NCI-H1105 treated with DMSO at 0.1 percent for 48 hours (cell line): Measurements from ENCODE around the gene PDHA2.
"Not testable (repeated sequence)": the region's sequence is repeated elsewhere in the genome, so short reads cannot be mapped to it uniquely, and the experiment has no call there.

Experiments used
- DNase-seq: peaks from one replicate; lab custom pipeline; 2025; lab: John Stamatoyannopoulos, UW

Gene PDHA2

DNA sequence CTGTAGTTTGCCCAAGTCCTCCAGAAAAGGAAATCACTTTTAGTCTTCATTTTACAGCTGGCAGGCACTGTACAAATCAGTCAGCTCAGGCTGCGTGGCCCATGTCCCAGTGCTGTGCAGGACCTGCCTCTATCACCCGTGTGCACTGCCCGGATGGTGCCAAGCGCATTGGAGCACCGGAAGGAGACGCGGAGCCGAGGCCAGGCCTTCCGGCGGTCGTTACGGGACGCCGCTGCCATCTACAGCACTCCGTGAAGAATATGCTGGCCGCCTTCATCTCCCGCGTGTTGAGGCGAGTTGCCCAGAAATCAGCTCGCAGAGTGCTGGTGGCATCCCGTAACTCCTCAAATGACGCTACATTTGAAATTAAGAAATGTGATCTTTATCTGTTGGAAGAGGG lies at the start of gene PDHA2:
PDHA2 (plus strand) TSS at position 203 of the 400 bp plus-strand sequence; CDS start at position 261, 58 bp downstream.
- DNase-seq: no peak

DNA sequence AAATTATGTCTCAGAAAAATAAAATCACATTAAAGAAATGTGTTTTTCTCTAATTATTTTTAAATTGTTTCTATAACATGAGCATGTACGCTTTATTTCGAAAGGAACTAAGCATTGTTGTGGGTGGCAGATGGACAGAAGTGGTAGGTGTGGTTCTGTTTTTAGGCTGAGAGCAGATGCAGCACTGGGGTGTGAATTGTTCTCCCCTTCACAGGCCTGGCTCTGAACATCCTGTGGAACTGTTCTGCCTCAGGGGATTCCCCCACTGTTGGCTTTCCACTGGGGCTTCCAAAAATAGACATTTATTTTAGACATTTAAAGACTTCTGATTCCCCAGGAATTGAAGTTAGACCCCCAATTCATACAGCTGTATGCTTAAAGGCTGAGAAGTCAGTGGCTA lies 41.9 kb upstream of the PDHA2 start:
- DNase-seq: no peak

DNA sequence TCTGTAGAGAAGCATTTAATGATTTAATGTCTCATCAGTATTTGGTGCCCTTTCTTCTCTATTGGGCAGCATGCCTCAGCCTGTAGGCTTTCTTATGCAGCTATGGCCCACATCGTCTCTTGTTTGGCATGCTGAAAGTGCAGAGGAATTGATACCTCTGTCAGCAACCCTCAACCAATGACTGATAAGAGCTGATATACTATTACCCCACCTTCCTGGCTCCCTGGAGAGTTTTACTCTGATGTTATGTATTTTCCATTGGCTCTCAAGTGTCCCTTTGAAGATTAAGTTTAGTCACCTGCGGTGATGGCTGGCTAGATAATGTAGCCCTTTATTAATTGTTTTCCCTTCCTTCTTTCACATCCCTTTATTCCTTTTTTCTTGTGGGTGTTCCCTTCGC lies 41.2 kb upstream of the PDHA2 start:
- DNase-seq: no peak

DNA sequence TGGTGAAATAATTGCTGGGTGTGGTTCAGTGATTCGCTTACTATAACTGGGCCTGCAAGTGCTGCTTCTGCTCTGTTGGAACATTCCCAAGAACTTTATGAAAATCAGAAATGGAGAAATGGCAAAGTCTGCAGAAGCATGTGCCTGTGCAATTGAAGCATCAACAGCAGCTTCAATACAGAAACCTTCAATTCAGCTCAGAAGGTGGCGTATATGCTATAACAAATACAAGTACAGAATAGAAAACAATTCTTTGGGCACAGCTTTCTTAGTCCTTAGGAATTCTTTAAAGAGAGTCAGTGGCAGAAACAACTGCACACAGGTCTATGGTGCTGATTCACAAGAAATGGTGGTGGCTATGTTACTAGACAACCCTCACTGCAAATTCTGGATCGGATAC lies 18.0 kb upstream of the PDHA2 start:
- DNase-seq: no peak

DNA sequence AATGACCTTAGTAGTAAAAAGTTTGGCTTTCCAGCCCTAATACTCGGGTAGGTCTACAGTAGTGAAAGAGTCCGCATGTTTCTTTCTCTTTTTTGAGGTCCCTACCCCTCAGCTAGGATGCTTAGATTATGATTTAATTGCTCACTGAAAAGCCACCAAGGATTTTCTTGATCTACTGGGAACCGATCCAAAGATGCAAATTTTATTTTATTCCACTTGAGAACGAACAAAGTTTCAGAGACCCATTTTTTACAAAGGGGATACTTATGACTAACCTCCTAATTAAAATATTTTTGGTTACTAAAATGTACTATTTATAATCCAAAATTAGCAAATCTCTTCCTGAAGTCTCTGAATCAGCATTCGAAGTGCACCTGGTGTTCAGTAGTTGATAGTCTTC lies 14.3 kb upstream of the PDHA2 start:
- peak; percentile 23 for DNase-seq

DNA sequence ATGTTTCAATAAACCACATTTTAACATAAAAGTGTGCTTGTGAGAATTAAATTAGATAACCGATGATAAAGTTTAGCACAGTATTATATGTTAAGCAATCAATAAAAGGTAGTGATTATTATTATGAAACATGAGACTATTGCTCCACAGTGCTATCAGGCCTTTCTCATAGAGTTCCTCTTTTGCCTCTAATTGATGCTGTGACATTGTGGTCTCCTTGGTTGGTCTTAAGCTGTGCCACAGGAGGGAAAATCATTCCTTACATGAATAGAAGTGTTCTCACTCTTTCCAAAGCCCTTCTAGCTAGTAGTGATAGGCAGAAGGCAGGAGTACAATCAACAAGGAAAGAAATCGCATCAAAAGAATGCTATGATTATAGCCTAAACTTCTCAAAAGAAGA lies 9.2 kb upstream of the PDHA2 start:
- DNase-seq: no peak

DNA sequence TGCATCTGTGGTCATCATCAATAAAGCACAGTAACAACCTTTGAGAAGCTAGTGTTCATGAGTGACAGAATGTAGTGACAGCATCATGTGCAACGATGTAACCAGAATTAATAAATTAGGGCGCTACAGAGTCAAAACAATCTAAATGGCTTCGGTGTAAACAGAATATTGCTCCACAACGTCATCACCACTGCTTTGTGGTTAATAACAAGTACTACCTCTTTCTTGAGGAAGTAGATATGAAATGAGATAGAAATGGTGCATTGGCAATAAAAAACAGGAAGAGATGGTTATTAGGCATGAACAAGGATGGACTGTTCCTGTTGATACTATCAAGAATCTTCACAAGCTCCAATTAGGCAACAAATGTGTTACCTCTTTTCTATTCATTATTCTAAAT lies 8.7 kb upstream of the PDHA2 start:
- no peak for DNase-seq

DNA sequence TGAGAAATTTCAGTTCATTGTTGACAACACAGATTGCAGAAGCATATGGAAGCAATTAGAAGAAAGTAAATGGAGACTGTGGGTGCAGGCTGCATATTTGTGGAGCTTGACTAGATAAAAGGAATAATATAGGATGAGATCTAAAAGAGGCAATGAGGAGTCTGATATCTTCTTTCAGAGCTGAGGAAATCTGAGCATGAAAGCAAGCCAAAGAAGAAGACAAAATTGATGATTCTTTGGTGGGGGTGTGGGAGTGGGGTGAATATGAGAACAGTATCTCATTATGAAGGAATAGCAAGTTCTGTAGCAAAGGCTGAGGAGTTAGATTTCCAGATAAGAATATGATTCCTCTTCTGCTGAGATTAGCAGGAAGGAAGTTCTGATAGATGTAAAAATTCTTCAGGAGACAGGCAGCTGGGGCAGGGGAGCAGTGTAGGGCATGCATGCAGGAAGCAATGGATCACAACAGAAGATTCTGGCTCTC lies 6.1 kb upstream of the PDHA2 start:
- DNase-seq: no peak

DNA sequence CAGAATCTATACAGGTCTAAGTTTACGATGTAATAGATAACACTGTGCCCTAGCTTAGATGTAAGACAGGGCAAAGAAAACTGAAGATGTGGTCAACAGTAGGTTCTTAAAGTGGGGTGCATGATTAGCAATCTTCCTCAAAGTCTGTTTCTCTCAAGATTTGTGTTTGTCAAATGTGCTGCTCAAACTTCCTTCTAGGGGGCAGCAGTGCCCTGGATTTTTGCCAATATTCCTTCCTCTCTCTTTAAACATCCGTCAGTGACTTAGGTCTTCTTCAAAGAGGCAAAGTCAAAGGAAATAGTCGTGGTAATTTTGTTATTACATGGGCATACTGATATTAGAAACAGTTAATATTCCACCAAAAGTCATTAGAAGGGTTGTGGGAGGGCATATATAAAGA lies 4.2 kb upstream of the PDHA2 start:
- DNase-seq: no peak

DNA sequence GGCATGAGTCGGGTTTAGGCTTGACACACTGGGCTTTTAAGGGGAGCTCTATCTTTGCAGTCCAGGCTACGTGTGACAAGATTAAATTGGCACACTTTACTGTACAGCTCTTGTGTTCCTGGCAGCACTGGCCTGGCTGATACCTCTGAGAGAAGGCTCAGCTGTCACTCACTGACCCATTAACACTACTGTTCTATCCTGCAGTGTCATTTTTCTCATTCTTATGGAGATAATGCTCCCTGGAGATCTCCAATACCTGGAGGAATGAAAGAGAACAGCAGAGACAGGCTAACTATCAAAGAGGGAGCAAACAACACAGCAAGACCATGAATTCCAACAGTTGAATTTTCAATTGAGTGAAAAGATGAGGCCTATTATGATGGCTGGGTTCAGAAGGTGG lies 1.7 kb upstream of the PDHA2 start:
- no peak for DNase-seq

DNA sequence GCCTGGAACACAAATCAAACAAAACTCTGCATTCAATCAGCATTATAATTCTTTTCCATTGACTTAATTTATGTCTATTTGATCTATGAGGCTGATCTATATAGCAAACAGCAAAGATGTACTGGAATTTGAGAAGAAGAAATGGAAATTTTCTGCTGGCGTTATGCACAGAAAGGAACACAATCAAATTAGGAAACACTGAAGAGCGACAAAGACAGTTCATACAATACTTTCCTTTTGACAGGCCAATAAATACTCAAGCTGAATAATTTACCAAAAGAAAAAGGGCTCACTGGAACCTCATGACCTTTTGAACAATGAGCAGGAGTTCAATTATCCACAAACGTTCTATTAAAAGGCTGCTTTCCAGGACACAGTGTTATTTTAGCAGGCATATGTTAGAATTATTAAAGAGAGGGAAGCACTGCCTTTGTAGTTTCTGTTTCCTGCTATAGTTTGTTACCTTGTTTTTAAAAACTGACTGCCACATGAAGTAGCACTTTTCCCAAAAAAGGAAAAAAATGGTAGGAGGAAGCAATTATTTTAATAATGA lies 8.1 kb downstream of the PDHA2 start:
- DNase-seq: no peak

DNA sequence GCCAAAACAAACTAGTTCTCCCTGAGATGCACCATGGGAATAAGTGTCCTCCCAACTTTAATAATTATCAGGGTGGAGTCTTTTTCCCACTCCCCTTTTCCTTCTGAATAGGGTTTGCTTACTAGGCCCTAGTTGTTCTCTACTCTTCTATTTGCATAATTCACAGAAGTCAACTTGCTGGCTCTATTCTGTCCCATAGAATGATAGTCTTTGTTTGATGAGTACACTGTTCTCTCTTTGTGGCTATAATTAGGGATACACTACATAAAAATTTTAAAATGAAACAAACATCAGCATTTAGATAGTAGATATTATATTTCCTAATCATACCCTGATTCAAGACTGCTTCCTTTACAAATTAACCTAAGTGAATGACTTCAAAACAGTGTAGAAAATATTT lies 10.3 kb downstream of the PDHA2 start:
- DNase-seq: no peak

DNA sequence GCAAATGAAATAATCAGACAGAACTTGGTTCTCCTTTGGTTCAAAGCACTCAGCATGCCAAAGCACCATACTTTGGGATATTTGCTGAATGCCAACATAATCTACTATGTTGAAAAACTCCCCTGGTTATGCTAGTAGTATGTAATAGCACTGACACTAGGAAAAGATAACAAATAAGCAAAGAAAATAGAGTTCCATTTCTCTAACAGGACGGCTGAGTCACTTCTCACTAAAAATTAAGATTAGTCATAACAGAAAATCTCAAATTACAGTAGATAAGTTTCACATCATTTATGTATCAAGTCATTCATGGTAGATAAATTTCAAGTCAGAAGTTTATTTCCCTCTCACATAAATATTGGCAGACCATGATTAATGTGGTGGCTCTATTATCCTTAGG lies 17.9 kb downstream of the PDHA2 start:
- no peak for DNase-seq

DNA sequence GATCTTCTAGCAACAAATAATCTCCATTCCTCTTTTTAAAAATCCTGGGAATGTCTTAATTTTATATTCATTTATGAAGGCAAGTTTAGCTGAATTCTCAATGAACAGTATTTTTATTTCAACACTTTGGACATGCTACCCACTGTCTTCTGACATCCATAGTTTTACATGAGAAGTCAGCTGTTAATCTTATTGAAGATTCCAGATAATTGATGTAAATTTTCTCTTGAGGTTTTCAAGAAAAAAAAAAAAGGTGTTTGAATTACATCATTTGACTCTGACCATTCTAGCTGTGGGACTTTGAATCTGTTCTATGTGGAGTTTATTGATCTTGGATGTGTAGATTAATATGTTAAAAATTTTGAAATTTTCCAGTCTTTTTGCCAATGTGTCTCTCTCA lies 28.0 kb downstream of the PDHA2 start:
- peak; percentile 24 for DNase-seq

DNA sequence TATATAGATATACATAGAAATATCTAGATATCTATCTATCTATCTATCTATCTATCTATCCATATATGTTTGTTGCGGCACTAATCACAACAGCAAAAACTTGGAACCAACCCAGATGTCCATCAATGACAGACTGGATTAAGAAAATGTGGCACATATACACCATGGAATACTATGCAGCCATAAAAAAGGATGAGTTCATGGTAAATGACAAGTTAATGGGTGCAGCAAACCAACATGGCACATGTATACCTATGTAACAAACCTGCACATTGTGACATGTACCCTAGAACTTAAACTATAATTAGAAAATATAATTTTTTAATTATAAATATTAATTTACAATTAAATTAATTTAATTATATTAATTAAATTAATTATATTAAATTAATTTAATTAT lies 29.5 kb downstream of the PDHA2 start:
- not testable (repeated sequence) for DNase-seq

DNA sequence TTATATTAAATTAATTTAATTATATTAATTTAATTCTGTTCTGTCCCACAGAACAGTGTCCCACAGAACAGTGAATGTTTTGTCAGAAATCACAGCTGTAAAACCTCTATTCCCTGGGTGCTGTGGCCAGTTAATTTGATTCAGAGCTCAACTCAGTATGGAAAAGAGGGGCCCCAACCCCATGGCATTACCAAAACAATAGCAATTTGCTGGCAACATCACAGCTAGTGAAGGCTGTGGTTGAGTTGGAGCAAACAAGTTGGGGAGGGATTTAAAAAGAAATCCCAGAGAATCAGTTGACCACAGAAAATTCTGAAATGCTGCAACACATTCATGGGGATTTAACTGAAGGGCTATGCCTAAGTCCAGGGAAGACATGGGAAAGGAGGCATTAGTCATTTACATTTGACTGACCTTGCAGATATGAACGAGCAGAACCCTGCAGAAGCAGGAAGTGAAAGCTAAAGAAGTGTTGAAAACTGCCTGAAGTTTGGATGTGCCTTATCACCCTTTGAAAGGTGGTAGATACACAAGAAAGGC lies 30.1 kb downstream of the PDHA2 start:
- DNase-seq: no peak

DNA sequence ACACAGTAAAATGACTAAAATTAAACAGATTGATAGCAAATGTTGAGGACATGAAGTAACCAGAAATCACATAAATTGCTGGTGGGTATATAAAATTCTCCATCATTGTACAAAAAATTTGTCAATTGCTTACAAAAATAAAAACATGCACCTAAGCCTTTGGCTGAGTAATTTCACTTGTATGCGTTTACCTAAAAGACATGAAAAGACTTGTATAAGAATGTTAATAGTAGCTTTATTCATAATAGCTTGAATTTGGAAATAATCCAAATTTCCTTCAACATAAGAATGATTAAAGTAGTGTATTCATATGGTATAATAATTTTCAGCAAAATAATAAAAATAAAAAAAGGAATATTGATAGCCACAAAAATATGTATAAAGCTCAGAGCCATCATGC lies 37.7 kb downstream of the PDHA2 start:
- DNase-seq: no peak

DNA sequence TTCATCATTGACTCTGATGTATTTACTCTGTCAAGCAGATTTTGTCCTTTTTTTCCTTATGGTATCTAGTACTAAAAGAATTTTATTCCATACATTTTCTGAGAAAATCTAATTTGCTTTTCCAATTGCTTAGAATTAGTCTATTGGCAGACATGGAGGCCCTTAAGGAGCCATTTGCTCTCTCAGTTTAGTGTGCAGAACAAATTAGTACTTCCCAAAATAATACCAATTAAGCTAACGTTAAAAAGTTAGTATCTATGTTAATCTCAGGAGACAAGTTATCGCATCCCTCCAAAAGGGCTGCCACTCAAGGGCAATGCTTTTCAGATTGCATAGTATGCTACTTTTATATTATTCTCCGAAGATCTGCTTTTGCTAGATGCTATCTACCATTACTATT lies 47.7 kb downstream of the PDHA2 start:
- DNase-seq: no peak

DNA sequence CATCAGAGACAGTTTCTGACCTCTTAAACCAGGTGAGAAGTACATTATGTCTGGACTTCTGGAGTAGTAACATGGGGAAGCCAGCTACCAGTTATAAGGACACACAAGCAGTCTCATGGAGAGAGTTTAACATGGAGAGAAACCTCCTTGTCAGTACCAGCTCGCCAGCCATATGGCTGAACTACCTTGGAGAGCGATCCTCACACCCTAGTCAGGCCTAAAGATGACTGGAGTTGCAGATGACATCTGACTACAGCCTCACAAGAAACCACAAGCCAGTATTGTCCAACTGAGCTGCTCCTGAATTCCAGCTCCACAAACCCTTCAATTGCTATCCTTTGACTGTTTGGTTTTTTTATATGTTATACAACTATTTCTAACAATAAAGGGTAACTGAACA lies 49.8 kb downstream of the PDHA2 start:
- DNase-seq: no peak
